ENCODE results near the gene SLC38A5.

The SLC38A5 gene

DNA sequence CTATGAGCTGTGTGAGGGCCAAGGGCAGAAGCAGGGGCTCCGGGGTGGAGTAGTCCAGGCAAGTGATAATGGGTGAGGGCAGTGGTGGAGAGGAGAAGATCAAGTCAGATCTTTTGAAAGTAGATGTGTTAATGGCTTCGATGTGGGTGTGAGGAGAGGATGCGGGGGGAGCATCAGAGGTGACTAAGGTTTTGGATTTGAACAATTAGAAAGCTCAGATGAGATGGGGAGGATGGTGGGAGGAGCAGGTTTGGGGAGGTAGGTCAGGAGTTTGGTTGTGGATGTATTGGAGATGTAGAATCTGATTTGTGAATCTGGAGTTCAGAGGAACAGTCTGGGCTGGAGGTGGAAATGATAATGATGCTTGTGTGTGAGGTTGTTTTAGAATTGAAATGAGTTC lies 10.5 kb upstream of the SLC38A5 start:
- no peak overlapping the region for H3K4ac ChIP-seq (ENCODE audit: low read length)
- no peak overlapping the region for H2BK120ac ChIP-seq (ENCODE audit: low read depth, low read length)
- no peak overlapping the region for H3K9ac ChIP-seq (ENCODE audit: low read depth, low read length, poor library complexity)
- no peak overlapping the region for H2AK5ac ChIP-seq (ENCODE audit: low read depth, low read length)
- H3K4me2 ChIP-seq (ENCODE audit: insufficient read depth, low read length, poor library complexity, severe bottlenecking), result no peak overlapping the region
- H2BK12ac ChIP-seq (ENCODE audit: low read length), result no peak overlapping the region
- no CpG with 5 or more reads among the region's 3 CpGs for WGBS, 2 donors (ENCODE audit: extremely low coverage in 2 of 2, insufficient read length in 2 of 2, insufficient replicate concordance in 1 of 2)
- H3K27me3 ChIP-seq (ENCODE audit: control insufficient read depth in 3 of 3, insufficient read depth in 3 of 3, low read depth in 1 of 3, low read length in 3 of 3), result no peaks in the 10 kb centered on the region
- H3K9me3 ChIP-seq (replicated peaks in 1 of 2; ENCODE audit: control insufficient read depth in 2 of 2, insufficient read depth in 1 of 2, low read depth in 1 of 2, low read length in 2 of 2), result no peaks in the 10 kb centered on the region
- no peak overlapping the region for H3K27ac ChIP-seq (replicated peaks; ENCODE audit: low read length)
- no peak overlapping the region for H3K14ac ChIP-seq (ENCODE audit: low read length)
- H3K23ac ChIP-seq (ENCODE audit: low read depth, low read length, poor library complexity), result no peak overlapping the region
- H2AFZ ChIP-seq (ENCODE audit: low read length), result no peak overlapping the region
- H4K8ac ChIP-seq (ENCODE audit: low read depth, low read length), result no peak overlapping the region
- H3K36me3 ChIP-seq (replicated peaks in 1 of 2; ENCODE audit: control insufficient read depth in 2 of 2, insufficient read depth in 2 of 2, low read length in 2 of 2), result peaks cover 9 to 46% of the 10 kb centered on the region in 2 donors
- H3K18ac ChIP-seq (ENCODE audit: low read length), result no peak overlapping the region
- peaks cover 2% of the 10 kb centered on the region for H3K79me1 ChIP-seq (ENCODE audit: low read depth, low read length)
- no peak overlapping the region for H4K91ac ChIP-seq (ENCODE audit: low read depth, low read length, poor library complexity)
- no peak overlapping the region for H2BK5ac ChIP-seq (ENCODE audit: low read length)
- no peak overlapping the region for H3K4me3 ChIP-seq (ENCODE audit: low read length in 2 of 2)
- no peaks in the 10 kb centered on the region for H3K4me1 ChIP-seq (ENCODE audit: control insufficient read depth in 2 of 2, insufficient read depth in 1 of 2, low read depth in 1 of 2, low read length in 2 of 2)
- H2BK15ac ChIP-seq (ENCODE audit: low read length), result no peak overlapping the region
- no peak for DNase-seq (ENCODE audit: low spot score)

DNA sequence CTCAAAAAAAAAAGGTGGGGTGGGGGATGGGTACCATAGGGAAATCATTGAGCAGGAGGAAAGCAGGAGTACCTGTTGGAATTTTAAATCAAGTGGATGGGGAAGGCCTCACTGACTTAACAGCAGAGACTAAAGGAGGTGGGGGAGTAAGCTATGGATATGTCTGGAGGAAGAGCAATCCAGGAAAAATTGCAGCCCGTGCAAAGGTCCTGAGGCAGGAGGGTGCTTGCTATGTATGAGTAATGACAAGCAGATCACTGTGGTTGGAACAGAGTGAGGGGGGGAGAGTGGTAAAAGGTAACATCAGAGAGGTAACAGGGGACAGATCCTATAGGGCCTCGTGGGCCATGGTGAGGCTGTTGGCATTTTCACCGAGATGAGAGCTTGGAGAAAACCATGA lies 10.1 kb upstream of the SLC38A5 start:
- no peak overlapping the region for H2AFZ ChIP-seq (ENCODE audit: low read length)
- no peak overlapping the region for H4K8ac ChIP-seq (ENCODE audit: low read depth, low read length)
- no peak overlapping the region for H3K9ac ChIP-seq (ENCODE audit: low read depth, low read length, poor library complexity)
- no peak overlapping the region for H2BK12ac ChIP-seq (ENCODE audit: low read length)
- no peak overlapping the region for H2AK5ac ChIP-seq (ENCODE audit: low read depth, low read length)
- H2BK15ac ChIP-seq (ENCODE audit: low read length), result no peak overlapping the region
- no peak overlapping the region for H2BK5ac ChIP-seq (ENCODE audit: low read length)
- H2BK120ac ChIP-seq (ENCODE audit: low read depth, low read length), result no peak overlapping the region
- no CpG with 5 or more reads among the region's 3 CpGs for WGBS, 2 donors (ENCODE audit: extremely low coverage in 2 of 2, insufficient read length in 2 of 2, insufficient replicate concordance in 1 of 2)
- H3K79me1 ChIP-seq (ENCODE audit: low read depth, low read length), result peaks cover 2% of the 10 kb centered on the region
- no peak overlapping the region for H3K4me2 ChIP-seq (ENCODE audit: insufficient read depth, low read length, poor library complexity, severe bottlenecking)
- H3K27ac ChIP-seq (replicated peaks; ENCODE audit: low read length), result no peak overlapping the region
- no peak overlapping the region for H3K4me3 ChIP-seq (ENCODE audit: low read length in 2 of 2)
- peaks cover 9 to 43% of the 10 kb centered on the region in 2 donors for H3K36me3 ChIP-seq (replicated peaks in 1 of 2; ENCODE audit: control insufficient read depth in 2 of 2, insufficient read depth in 2 of 2, low read length in 2 of 2)
- no peak for DNase-seq (ENCODE audit: low spot score)
- no peak overlapping the region for H3K14ac ChIP-seq (ENCODE audit: low read length)
- H3K9me3 ChIP-seq (replicated peaks in 1 of 2; ENCODE audit: control insufficient read depth in 2 of 2, insufficient read depth in 1 of 2, low read depth in 1 of 2, low read length in 2 of 2), result no peaks in the 10 kb centered on the region
- H3K23ac ChIP-seq (ENCODE audit: low read depth, low read length, poor library complexity), result no peak overlapping the region
- H4K91ac ChIP-seq (ENCODE audit: low read depth, low read length, poor library complexity), result no peak overlapping the region
- no peaks in the 10 kb centered on the region for H3K4me1 ChIP-seq (ENCODE audit: control insufficient read depth in 2 of 2, insufficient read depth in 1 of 2, low read depth in 1 of 2, low read length in 2 of 2)
- no peaks in the 10 kb centered on the region for H3K27me3 ChIP-seq (ENCODE audit: control insufficient read depth in 3 of 3, insufficient read depth in 3 of 3, low read depth in 1 of 3, low read length in 3 of 3)
- H3K4ac ChIP-seq (ENCODE audit: low read length), result no peak overlapping the region
- H3K18ac ChIP-seq (ENCODE audit: low read length), result no peak overlapping the region

DNA sequence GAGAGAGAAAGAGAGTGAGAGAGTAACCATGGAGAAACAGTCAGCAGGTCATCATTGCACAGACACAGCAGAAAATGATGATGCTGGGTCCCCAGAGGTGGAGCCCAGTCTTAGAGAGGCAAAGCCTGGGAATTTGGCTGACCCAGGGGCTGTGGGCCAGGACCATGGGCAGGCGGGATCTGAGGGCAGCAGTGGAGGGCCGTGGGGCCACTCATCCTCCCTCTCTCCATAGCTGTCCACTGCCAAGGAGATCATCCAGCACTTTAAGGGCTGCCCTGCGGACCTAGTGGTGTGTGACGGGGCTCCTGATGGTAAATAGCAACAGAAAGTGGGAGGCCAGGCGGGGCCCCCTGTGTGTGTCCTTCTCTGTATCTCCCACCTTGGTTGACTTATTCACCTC lies 8.7 kb upstream of the SLC38A5 start:
- no peak overlapping the region for H2BK15ac ChIP-seq (ENCODE audit: low read length)
- no peak overlapping the region for H3K4me2 ChIP-seq (ENCODE audit: insufficient read depth, low read length, poor library complexity, severe bottlenecking)
- no peak overlapping the region for H3K18ac ChIP-seq (ENCODE audit: low read length)
- H3K27me3 ChIP-seq (ENCODE audit: control insufficient read depth in 3 of 3, insufficient read depth in 3 of 3, low read depth in 1 of 3, low read length in 3 of 3), result no peaks in the 10 kb centered on the region
- no peak overlapping the region for H3K27ac ChIP-seq (replicated peaks; ENCODE audit: low read length)
- no peak overlapping the region for H3K4me3 ChIP-seq (ENCODE audit: low read length in 2 of 2)
- H4K8ac ChIP-seq (ENCODE audit: low read depth, low read length), result no peak overlapping the region
- no peak overlapping the region for H4K91ac ChIP-seq (ENCODE audit: low read depth, low read length, poor library complexity)
- no peaks in the 10 kb centered on the region for H3K4me1 ChIP-seq (ENCODE audit: control insufficient read depth in 2 of 2, insufficient read depth in 1 of 2, low read depth in 1 of 2, low read length in 2 of 2)
- peaks cover 2% of the 10 kb centered on the region for H3K79me1 ChIP-seq (ENCODE audit: low read depth, low read length)
- H3K14ac ChIP-seq (ENCODE audit: low read length), result no peak overlapping the region
- H2BK12ac ChIP-seq (ENCODE audit: low read length), result no peak overlapping the region
- no CpG with 5 or more reads among the region's 5 CpGs for WGBS, 2 donors (ENCODE audit: extremely low coverage in 2 of 2, insufficient read length in 2 of 2, insufficient replicate concordance in 1 of 2)
- no peak overlapping the region for H3K23ac ChIP-seq (ENCODE audit: low read depth, low read length, poor library complexity)
- no peak overlapping the region for H2BK5ac ChIP-seq (ENCODE audit: low read length)
- H2AFZ ChIP-seq (ENCODE audit: low read length), result no peak overlapping the region
- H3K9me3 ChIP-seq (replicated peaks in 1 of 2; ENCODE audit: control insufficient read depth in 2 of 2, insufficient read depth in 1 of 2, low read depth in 1 of 2, low read length in 2 of 2), result no peaks in the 10 kb centered on the region
- H2AK5ac ChIP-seq (ENCODE audit: low read depth, low read length), result no peak overlapping the region
- no peak overlapping the region for H2BK120ac ChIP-seq (ENCODE audit: low read depth, low read length)
- H3K4ac ChIP-seq (ENCODE audit: low read length), result no peak overlapping the region
- H3K9ac ChIP-seq (ENCODE audit: low read depth, low read length, poor library complexity), result no peak overlapping the region
- DNase-seq (ENCODE audit: low spot score), result no peak
- H3K36me3 ChIP-seq (replicated peaks in 1 of 2; ENCODE audit: control insufficient read depth in 2 of 2, insufficient read depth in 2 of 2, low read length in 2 of 2), result peaks cover 9 to 37% of the 10 kb centered on the region in 2 donors

DNA sequence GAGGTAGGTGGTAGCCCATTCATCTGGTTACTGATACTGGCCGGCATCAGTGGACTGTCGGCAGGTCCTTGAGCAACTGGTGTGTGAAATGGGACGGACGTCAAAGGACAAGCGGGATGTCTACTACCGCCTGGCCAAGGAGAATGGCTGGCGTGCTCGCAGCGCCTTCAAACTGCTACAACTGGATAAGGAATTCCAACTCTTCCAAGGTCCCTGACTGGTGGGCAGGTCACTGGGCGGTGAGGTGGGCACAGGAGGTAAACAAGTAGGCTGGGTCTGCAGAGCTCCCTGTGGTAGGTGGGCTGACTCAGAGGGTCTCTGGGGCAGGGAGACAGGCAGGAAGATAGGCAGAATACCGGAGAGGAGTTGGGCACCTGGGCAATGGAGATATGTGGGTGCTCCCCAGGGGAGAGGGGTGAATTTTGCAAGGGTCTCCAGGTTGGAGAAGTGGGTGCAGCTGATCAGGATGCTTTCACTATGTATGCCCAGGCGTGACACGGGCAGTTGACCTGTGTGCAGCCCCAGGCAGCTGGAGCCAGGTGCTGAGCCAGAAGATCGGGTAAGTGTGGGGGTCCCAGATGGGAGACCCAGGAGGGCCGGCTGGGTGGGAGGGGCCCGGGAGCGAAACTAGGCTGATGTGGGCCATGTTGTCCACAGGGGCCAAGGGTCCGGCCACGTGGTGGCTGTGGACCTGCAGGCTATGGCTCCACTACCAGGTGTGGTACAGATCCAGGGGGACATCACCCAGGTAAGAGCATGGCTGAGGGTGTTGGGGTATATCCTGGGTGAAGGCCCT lies 8.1 kb upstream of the SLC38A5 start:
- H3K4ac ChIP-seq (ENCODE audit: low read length), result no peak overlapping the region
- H3K9ac ChIP-seq (ENCODE audit: low read depth, low read length, poor library complexity), result no peak overlapping the region
- H3K4me2 ChIP-seq (ENCODE audit: insufficient read depth, low read length, poor library complexity, severe bottlenecking), result no peak overlapping the region
- H2BK120ac ChIP-seq (ENCODE audit: low read depth, low read length), result no peak overlapping the region
- H3K14ac ChIP-seq (ENCODE audit: low read length), result no peak overlapping the region
- no peaks in the 10 kb centered on the region for H3K27me3 ChIP-seq (ENCODE audit: control insufficient read depth in 3 of 3, insufficient read depth in 3 of 3, low read depth in 1 of 3, low read length in 3 of 3)
- no peak overlapping the region for H3K18ac ChIP-seq (ENCODE audit: low read length)
- peaks cover under 1% of the 10 kb centered on the region in 2 donors for H3K4me1 ChIP-seq (ENCODE audit: control insufficient read depth in 2 of 2, insufficient read depth in 1 of 2, low read depth in 1 of 2, low read length in 2 of 2)
- peaks cover 2% of the 10 kb centered on the region for H3K79me1 ChIP-seq (ENCODE audit: low read depth, low read length)
- peaks cover 9 to 30% of the 10 kb centered on the region in 2 donors for H3K36me3 ChIP-seq (replicated peaks in 1 of 2; ENCODE audit: control insufficient read depth in 2 of 2, insufficient read depth in 2 of 2, low read length in 2 of 2)
- no peak overlapping the region for H2BK5ac ChIP-seq (ENCODE audit: low read length)
- H2AFZ ChIP-seq (ENCODE audit: low read length), result no peak overlapping the region
- no CpG with 5 or more reads among the region's 19 CpGs for WGBS, 2 donors (ENCODE audit: extremely low coverage in 2 of 2, insufficient read length in 2 of 2, insufficient replicate concordance in 1 of 2)
- H3K23ac ChIP-seq (ENCODE audit: low read depth, low read length, poor library complexity), result no peak overlapping the region
- no peak overlapping the region for H3K4me3 ChIP-seq (ENCODE audit: low read length in 2 of 2)
- no peak overlapping the region for H4K8ac ChIP-seq (ENCODE audit: low read depth, low read length)
- H3K9me3 ChIP-seq (replicated peaks in 1 of 2; ENCODE audit: control insufficient read depth in 2 of 2, insufficient read depth in 1 of 2, low read depth in 1 of 2, low read length in 2 of 2), result no peaks in the 10 kb centered on the region
- H2BK15ac ChIP-seq (ENCODE audit: low read length), result no peak overlapping the region
- no peak for DNase-seq (ENCODE audit: low spot score)
- no peak overlapping the region for H2AK5ac ChIP-seq (ENCODE audit: low read depth, low read length)
- no peak overlapping the region for H2BK12ac ChIP-seq (ENCODE audit: low read length)
- no peak overlapping the region for H3K27ac ChIP-seq (replicated peaks; ENCODE audit: low read length)
- H4K91ac ChIP-seq (ENCODE audit: low read depth, low read length, poor library complexity), result no peak overlapping the region

All from neuronal stem cell (in vitro differentiated cells).